GM10266 (cell line): Measurements from ENCODE around the gene PRR15L.

Source experiments
- DNase-seq: peaks from one replicate; pipeline ENCODE4 v3.0.0; 2012; ENCODE audit errors: extremely low spot score
- TF ChIP-seq, protein P1 (sequence below): IDR thresholded peaks from 2 replicates; pipeline ENCODE4 v1.5.1; 2012; ENCODE audit warnings: mild to moderate bottlenecking, low read depth; ENCODE audit not compliant: control insufficient read depth, insufficient read depth; ENCODE audit errors: missing control alignments

The PRR15L gene

DNA sequence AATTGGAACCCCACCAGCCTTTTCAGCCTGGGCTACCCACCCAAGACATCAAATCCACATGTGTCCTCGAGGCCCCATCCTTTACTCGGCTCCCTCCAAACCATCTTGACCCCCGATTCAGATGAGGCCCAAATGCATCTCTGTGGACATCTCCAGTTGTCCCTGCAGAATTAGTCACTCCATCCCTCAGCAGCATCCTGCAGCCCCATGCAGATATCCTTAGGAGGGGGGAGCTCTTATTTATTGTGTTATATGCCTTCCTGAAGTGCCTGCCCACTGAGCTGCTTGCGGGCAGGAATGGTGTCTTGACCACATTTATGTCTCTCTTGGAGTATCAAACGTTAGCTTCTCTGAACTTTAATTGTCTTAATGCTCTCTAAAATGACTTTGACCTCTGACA is 28.8 kb upstream of the PRR15L start:
- DNase-seq: no peak
- TF ChIP-seq, protein P1, sequence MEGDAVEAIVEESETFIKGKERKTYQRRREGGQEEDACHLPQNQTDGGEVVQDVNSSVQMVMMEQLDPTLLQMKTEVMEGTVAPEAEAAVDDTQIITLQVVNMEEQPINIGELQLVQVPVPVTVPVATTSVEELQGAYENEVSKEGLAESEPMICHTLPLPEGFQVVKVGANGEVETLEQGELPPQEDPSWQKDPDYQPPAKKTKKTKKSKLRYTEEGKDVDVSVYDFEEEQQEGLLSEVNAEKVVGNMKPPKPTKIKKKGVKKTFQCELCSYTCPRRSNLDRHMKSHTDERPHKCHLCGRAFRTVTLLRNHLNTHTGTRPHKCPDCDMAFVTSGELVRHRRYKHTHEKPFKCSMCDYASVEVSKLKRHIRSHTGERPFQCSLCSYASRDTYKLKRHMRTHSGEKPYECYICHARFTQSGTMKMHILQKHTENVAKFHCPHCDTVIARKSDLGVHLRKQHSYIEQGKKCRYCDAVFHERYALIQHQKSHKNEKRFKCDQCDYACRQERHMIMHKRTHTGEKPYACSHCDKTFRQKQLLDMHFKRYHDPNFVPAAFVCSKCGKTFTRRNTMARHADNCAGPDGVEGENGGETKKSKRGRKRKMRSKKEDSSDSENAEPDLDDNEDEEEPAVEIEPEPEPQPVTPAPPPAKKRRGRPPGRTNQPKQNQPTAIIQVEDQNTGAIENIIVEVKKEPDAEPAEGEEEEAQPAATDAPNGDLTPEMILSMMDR: no peak

DNA sequence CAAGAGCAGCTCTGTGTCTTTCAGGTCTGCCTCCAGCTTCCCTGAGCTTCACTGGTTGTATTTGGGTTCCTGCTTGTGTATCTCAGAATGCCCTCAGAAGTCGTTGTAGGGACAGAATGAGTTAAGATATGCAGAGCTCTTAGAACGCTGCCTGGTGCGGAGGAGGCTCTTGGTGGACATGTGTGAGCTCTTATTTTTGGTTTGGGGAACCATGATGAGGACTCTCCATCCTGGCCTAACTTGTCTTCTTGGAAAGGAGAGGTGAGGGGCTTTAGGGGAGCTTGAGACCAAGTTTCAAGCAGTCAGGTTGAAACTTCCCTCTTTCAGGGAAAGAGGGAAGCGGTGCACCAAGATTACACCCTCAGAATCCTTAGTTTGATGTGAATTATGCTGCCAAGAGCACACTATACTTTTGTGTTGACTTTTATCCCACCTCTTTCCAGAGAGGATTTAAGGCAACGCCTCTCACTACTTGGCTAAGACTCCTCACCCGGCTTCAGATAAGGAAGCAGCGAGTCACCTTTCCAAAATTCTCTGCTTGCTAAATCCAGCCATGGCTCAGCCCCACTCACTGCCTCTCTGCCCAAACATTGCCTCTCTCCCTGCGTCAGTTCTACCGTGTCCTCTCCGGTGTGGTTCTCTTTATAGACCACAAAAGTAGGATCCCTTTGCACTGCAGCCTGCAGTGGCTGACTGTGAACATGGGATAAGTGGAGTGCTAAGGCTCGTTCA is 26.0 kb upstream of the PRR15L start:
- DNase-seq: no peak
- TF ChIP-seq, protein P1: no peak

DNA sequence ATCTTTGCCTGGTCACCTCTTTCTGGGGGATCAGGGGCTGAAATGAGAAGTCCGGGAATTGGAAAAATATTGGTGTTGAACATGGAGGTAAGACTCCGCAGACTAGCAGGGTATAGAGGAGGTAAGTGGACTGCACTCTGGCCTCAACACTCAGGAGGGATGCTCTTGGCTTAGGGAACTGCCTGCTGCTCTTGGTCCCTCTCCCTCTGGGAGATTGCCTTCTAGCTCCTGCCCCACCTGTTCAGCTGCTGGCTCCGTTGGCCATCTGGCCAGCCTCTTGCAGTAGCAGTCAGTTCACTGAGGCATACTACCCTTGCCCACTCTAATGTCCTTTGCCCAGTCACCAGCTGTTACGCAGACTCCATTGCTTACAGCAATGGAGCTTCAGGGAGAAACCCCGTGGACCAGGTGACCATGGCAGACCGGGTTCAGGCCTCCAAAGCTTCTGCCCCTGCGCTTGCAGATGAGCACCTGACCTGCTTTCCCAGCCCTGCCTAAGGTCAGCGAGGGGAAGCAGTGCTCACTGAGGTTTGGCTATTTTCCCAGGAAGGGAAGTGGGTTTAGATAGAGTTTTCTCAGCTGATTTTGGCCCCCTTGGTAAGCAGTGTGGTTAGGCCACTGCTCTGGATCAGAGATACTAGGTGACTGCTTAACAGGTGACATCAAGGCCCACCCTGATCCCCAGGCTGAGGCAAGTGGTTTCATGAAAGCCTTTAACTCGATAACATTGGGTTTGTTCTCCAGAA is 25.1 kb upstream of the PRR15L start:
- TF ChIP-seq, protein P1: no peak
- no peak for DNase-seq

DNA sequence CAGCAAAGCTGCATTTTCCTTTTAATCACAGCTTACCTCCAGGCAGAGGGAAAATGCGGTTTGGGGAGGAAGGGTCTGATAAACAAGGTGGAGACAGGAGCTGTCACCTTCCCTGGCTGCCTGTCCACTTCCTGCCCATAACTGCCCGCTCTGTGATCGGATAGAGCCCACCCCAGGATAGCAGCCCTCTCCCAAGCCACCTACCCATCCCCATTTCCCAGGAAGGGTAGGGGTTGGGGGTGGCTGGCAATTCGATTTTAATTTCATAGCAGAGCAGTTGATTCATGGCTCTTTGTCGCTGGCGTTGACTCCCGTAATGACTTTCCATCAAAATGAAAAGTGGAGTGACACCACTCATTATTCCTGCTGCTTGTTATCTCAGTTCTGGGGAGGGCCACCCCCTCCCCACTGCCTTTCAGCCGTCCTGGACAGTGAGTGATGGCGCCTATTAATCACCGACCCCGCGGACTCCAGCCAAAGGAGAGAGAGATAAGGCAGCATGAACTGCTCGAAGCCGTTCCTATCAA is 24.5 kb upstream of the PRR15L start:
- no peak for DNase-seq
- TF ChIP-seq, protein P1: no peak

DNA sequence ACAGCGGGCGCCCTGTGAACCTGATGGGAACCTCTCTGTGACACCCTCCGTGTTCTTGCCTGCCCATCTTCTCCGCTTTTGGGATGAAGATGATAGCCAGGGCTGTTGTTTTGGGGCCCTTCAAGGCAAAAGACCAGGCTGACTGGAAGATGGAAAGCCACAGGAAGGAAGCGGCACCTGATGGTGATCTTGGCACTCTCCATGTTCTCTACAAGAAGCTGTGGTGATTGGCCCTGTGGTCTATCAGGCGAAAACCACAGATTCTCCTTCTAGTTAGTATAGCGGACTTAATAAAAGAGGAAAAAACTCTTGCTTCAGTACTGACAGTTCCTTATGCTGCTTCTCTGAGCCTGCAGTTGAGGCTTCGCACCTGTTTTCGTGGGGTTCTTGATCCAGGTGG is 23.8 kb upstream of the PRR15L start:
- no peak for DNase-seq
- TF ChIP-seq, protein P1: no peak

DNA sequence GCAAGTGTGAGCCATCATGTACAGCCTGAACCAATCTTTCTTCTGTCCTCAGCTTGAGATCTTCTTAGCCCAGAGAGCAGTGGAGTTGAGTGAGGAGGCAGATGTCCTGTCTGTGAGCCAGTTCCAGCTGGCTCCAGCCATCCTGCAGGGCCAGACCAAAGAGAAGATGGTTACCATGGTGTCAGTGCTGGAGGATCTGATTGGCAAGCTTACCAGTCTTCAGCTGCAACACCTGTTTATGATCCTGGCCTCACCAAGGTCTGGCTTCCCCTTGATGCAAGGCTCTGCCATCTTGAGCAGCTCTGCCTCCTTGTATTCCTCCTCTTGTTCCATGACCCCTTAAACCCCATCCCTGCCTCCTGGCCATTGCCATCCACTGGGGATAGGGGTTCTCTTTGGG is 22.9 kb upstream of the PRR15L start:
- DNase-seq: no peak
- TF ChIP-seq, protein P1: no peak

DNA sequence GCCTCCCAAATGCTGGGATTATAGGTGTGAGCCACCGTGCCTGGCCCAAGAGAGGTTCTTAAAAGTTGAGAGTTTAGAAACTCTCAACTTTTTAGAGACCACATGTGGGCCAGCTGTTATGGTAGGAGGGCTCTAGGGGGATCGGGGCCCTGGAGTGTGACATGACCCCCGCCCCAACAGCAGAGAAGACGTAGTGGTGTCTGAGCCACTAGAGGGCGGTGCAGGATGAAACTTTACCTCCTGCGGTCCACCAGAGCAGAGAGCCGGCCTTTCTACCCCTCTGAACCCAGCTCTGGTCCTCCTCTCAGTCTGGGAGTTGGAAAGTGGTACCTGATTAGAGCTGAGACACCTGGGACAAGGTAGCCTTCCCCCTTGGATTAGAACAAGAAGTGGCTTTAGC is 20.6 kb upstream of the PRR15L start:
- peak; percentile 77 for DNase-seq
- TF ChIP-seq, protein P1: peak; percentile 77
